ENCODE measurements around the gene KCP.

KCP gene

DNA sequence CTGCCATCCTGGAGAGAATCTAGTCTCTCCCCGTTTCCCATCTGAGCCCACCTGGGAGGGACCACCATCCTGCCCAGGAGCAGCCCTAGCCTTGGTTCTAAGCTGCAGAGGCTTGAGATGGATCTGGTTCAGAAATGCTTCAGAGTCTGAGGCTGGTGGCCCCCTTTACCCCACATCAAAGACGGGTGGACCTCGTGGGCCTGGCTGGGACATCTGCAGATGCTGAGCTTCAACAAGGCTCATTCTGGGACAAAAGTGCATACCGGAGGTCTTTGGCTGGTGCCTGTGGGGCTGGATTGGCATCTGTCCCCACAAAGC lies 22.3 kb upstream of the KCP start:
- TF ChIP-seq, protein P1, sequence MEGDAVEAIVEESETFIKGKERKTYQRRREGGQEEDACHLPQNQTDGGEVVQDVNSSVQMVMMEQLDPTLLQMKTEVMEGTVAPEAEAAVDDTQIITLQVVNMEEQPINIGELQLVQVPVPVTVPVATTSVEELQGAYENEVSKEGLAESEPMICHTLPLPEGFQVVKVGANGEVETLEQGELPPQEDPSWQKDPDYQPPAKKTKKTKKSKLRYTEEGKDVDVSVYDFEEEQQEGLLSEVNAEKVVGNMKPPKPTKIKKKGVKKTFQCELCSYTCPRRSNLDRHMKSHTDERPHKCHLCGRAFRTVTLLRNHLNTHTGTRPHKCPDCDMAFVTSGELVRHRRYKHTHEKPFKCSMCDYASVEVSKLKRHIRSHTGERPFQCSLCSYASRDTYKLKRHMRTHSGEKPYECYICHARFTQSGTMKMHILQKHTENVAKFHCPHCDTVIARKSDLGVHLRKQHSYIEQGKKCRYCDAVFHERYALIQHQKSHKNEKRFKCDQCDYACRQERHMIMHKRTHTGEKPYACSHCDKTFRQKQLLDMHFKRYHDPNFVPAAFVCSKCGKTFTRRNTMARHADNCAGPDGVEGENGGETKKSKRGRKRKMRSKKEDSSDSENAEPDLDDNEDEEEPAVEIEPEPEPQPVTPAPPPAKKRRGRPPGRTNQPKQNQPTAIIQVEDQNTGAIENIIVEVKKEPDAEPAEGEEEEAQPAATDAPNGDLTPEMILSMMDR (IDR thresholded peaks at IDR 0.05; ENCODE audit: low read depth, low read length, missing control alignments): no peak
- H3K4me3 ChIP-seq (ENCODE audit: low read depth, low read length): peak overlapping the region; percentile 49
- no peak for DNase-seq (ENCODE audit: low read depth)

DNA sequence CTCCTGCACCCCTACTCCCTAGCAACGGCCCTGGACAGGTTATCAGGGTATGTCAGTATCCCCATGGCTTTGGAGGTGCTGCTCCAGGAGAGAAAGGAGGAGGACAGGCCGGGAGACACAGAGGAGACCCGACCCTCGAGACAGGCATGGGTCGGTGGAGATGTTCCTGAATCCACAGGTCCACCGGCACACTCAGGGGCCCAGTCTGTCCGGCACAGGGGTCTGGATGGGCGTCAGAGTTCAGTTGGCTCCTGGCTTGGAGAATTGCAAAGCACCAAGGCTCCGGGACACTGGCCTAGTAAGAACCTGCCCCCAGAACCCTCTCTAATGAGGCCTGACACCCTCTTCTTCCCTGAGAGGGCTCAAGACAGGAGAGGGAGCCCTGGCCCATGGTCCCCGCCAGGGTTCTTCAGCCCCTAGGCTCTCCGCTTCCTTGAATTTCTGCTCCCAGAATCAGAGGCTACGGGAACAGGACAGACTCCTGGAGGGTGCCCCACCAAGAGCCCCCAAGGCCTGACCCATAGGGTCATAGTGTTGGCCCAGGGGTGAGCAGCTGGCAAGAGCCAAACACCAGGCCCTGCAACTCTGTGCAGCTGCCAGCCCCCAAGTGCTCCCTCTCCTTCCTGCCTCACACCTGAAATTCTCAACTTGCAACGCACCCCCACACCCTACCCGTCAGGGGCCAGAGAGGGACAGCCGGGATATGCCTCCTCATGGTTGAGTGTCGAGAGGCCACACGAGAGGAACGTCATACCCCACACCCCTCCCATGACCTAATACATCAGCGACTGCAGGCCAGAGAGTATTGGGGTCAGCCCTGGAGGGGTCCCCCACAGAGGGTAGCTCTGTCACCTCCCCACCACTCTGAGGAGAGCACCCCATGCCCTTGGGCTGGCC lies 21.7 kb upstream of the KCP start:
- TF ChIP-seq, protein P1 (IDR thresholded peaks at IDR 0.05; ENCODE audit: low read depth, low read length, missing control alignments): no peak
- peak overlapping the region; percentile 49; the same call in 1 of the 2 replicates for H3K4me3 ChIP-seq (ENCODE audit: low read depth, low read length)

DNA sequence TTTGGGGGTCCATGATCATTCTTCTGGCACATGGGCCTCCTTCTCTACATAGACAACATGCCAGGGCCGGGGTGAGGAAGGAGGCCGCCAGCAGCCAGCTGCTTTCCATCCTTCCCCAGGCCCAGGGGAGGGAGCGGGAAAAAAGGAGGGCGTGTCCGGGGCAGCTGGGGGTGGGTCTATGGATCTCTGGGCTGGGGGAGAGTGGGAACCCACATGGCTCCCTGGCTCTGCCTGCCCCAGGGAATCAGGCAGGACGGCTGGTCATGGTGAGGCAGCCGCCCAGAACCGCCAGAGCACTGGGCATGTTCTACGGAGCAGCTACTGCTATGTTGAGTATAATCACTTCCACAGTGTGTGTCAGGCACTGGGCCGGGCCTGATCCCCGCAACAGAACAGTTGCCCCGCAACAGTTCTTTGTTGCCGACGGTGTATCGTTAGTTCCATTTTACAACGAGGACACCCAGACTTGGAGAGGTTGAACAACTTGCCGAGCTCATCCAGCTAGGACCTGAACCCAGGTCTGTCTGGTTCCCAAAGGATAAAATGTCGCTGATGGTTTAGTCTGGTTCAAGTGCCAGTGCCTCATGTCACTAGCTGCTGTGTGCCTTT lies 20.8 kb upstream of the KCP start:
- TF ChIP-seq, protein P1 (IDR thresholded peaks at IDR 0.05; ENCODE audit: low read depth, low read length, missing control alignments): no peak
- no peak for DNase-seq (ENCODE audit: low read depth)
- H3K4me3 ChIP-seq (ENCODE audit: low read depth, low read length): no peak overlapping the region

More for the DNA sequence above, 21.7 kb upstream of the KCP start:
- DNase-seq (ENCODE audit: low read depth): no peak

DNA sequence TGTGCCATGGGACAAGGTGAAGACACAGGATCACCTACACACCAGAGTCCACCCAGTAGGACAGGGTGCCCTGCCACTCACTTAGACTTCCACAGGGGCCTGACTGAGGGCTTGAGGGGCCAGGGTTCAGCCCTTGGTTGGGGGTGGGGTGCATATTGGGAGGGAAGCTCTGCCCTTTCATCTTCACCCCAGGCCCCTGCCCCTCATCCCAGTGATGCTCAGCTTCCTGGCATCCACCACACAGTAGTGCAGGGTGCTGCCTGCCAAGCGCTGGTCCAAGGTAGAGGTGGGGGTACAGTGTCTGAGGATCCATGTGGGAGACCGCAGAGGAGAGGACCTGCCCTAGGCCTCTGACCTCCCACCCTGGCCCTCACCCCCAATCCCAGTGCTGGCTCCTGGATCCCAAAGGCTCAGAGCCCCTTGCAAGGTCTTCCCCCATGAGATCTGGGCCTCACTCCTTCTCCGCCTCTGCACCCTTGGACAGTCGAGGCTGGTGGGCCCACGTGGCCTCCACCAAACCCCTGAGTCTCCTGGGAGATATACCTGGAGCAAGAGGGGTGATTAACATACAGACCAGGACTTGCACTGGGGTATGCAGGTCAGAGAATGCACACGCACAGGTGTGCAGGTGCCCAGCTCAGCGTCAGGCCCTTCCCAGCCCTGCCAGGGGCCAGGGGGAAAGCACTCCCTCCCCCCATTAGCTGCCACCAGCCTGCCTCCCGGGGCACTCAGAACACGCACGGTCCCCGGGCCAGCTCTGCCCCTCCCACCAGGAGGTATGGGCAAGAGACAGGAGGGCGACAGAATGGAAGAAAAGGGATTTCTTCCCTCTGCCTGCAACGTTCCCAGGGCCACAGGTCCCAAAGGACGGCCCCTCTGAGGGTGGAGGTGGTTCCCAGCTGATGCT lies 18.6 kb upstream of the KCP start:
- H3K4me3 ChIP-seq (ENCODE audit: low read depth, low read length): no peak overlapping the region
- no peak for DNase-seq (ENCODE audit: low read depth)
- TF ChIP-seq, protein P1 (IDR thresholded peaks at IDR 0.05; ENCODE audit: low read depth, low read length, missing control alignments): no peak

DNA sequence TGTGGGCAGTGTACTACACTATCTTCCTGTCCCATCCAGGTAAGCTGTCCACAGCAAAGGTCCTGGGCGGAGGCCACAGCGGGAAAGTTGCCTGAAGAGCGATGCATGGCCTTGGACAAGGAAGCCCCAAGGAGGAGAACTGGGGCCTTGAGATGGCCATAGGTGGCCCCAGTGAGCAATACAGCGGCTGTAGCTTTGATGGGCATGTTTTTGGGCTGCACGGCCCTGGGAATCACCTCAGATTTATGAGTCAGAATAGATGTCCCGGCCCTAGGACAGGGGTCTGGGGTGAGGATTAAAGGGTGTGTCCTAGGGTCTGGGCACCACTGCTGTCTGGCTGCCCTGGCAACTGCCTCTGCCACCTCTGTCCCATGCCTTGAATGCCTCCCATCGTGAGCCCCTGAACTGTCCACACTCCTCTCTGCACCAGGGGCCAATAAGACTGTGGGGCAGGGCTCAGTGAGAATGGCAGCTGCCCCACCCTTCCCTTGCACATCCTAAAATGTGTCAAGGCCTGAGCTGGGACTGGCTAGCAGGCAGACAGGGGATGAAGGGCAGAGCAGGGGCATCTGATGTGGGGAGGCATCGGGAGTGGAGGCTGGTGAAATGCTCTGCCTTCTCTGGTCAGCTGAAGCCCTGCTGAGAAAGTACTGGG lies 17.8 kb upstream of the KCP start:
- TF ChIP-seq, protein P1 (IDR thresholded peaks at IDR 0.05; ENCODE audit: low read depth, low read length, missing control alignments): peak; percentile 5
- no peak overlapping the region for H3K4me3 ChIP-seq (ENCODE audit: low read depth, low read length)
- no peak for DNase-seq (ENCODE audit: low read depth)

All from GM12864 (cell line).